Muscle of back (tissue), 13 donors: ENCODE data around the gene CEP63. TPM values are rescaled to one million over a fixed set of nuclear protein-coding genes. Genes with fewer than 3 reads are reported as not detected.

Source experiments
- DNase-seq, 3 donors: peaks; one replicate each; pipeline versions ENCODE4 v3.0.0 to v3.0.0-alpha.2; 2013
- long read RNA-seq, 9 donors: transcript quantifications; one replicate each; lab custom pipeline, GENCODE V29; 2026
- polyA plus RNA-seq, 10 donors: library from polyadenylated mRNA; unstranded; fragments of 120-200 nt; gene quantifications; one replicate each; pipeline ENCODE4 v1.2.1, GENCODE V29; 2013; ENCODE audit not compliant: insufficient read length in 10 of 10

The CEP63 gene
- polyA plus RNA-seq: 10 to 100 TPM; 30.9 to 39.6 (median 36.0) TPM
- long read RNA-seq, donor 1, partial matches to known transcripts: 0 of 2 reads
- long read RNA-seq, donor 1, other reads (novel, unspliced or antisense): 0 of 2 reads
- long read RNA-seq, donor 2: 0 reads
- long read RNA-seq, donor 3: 0 reads
- long read RNA-seq, donor 4, partial matches to known transcripts: 0 of 1 reads
- long read RNA-seq, donor 4, other reads (novel, unspliced or antisense): 0 of 1 reads
- long read RNA-seq, donor 5: 0 reads
- long read RNA-seq, donor 6, partial matches to known transcripts: 6 of 6 reads
- long read RNA-seq, donor 6, other reads (novel, unspliced or antisense): 0 of 6 reads
- long read RNA-seq, donor 7, partial matches to known transcripts: 0 of 2 reads
- long read RNA-seq, donor 7, other reads (novel, unspliced or antisense): 0 of 2 reads
- long read RNA-seq, donor 8, partial matches to known transcripts: 0 of 1 reads
- long read RNA-seq, donor 8, other reads (novel, unspliced or antisense): 0 of 1 reads
- long read RNA-seq, donor 9, partial matches to known transcripts: 0 of 6 reads
- long read RNA-seq, donor 9, other reads (novel, unspliced or antisense): 5 of 6 reads

- peak; percentile 99 to 100 (median 99) for DNase-seq
These were observed at the start of gene CEP63, which contains the start of gene ANAPC13 for GRCh38 chr3:134485718-134486576. TSS of gene CEP63 (plus strand) at chr3:134486057. CDS start at chr3:134495321, 9,264 bp downstream. TSS of gene ANAPC13 (minus strand) at chr3:134485985. CDS start at chr3:134482904, 3,081 bp downstream.

- DNase-seq: no peak
These were observed 48.6 kb upstream of the CEP63 start for GRCh38 chr3:134437211-134437752.

- DNase-seq: no peak
These were observed 44.5 kb upstream of the CEP63 start for GRCh38 chr3:134441321-134441720.

DNA sequence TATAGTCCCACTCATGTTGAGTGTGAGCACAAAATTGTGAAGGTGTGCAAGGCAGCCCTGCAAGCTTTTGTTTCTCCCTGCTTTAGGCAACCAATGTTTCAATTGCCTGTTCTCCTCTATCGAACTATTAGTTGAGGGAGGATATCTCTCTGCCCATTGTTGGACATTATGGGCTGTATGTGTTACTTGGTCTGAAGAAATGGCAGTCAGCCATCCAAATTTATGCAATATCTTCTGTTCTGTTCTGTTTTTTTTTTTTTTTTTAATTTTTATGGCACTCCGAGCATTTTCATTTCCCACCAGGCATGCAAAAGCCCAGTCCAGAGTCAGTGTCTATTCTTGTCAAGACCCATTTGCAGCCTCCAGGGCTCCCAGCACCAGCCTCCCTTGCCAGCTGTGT is 44.0 kb upstream of the CEP63 start:
- no peak for DNase-seq

DNA sequence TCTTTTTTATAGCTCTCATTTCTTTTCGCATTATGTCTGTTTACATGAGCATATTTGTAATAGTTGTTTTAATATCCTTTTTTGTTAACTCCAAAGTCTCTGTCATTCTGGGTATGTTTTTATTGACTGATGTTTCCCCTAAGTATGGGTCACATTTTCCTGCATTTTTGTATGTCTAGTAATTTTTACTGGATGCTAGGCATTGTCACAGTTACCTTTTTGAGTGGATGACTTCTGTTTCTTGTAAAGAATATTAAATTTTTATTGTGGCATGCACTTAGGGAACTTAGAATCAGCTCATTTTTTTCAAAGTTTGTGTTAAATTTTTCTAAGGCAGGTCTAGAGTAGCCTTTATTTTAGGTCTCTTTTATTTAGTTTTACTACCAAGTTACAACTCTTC is 40.8 kb upstream of the CEP63 start:
- DNase-seq: no peak

GRCh38 chr3:134445636-134446035 is 40.2 kb upstream of the CEP63 start:
- DNase-seq: peak in 2 of 3 donors; percentile 43 to 70

DNA sequence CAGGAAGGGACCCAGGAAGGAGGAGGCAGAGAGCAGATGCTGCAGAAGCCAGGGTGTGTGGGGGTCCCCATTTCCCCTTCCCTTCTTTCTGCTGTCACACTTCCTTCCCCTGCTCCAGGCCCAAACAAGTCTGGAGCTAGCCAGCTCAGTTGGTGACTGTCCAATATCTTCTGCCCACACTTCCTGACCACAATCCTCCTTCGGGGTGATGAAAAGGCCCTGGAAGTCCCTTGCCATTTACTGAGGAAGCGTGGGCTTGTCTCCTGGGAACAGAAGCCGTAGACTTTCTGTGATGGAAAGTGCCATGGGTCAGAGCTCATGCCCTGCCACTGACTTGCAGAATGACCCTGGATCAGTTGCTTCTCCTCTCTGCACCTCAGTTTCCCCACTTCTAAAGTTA is 39.1 kb upstream of the CEP63 start:
- no peak for DNase-seq

DNA sequence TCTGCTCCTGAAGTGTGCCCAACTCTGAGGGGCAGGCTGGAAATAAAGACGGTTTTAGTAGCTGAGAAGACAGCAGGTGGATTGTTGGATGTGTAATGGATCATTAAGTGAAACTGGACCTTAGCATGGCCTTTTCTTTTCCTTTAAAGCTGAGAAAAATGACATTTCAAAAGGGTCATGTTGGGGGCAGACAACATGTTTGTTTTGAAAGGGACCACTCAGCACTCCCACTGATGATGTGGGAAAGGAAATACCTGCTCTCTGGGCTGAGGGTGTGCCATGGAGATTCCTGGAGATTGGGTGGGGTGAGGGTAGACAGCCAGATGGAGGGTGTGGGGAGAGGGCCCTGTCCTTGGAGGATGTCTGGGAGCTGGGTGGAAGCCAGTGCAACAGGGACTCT is 38.5 kb upstream of the CEP63 start:
- no peak for DNase-seq

GRCh38 chr3:134448664-134449063 is 37.2 kb upstream of the CEP63 start:
- DNase-seq: no peak

DNA sequence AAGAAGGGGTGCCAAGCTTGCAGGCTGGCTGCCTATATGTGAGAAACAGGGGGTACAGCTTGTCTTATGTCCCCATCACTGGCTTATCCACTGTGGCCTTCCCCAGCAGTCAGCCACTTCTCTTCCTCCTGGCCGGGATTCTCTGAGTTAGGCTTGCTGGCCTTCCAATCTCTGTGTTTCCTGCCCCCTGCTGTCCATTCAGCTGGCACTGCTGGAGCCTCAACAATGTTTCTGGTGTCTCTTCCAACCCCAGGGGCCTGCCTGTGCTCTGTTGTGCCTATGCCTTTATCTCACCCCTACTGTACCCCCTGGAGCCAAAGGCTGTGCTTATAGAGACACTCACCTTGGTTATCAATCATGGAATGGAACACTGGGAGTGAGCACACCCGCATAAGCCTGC is 36.6 kb upstream of the CEP63 start:
- no peak for DNase-seq

DNA sequence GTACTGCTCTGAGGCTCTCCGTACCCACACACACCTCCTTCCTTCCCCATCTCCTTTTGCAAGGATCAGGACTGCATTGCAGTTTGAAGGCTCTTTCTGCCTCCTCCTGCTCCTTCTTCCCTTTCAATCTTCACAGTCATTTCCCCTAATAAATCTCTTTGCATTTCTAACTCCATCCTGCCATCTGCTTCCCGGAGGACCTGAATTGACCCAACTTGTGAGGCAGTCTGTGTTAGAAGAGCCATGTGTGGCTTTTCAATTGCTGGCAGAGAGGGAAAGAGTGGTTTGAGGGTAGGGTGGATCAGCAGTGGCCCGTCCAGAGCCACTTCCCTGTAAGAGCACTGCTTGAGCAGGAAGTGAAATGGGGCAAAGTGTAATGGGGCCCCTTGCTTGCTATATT is 35.9 kb upstream of the CEP63 start:
- no peak for DNase-seq

DNA sequence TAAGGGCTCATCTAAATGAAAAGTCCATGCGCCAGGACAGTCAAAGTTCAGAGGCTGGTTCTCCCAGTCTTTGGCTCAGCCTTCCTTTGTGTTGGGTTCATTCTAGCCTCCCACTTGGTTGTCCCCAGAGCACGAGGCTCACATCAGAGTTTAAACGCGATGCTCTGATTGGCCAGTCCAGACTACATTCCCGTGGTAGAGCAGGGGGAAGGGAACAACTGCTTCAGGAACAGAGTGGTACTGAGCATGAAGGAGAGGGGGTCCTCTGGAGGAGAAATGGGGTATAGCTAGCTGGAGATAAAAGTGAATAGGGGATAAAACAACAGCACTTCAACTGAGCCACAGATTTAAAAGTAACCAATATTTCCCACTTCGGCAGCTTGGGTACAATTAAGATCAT is 32.2 kb upstream of the CEP63 start:
- DNase-seq: no peak

GRCh38 chr3:134457376-134458074 is 28.3 kb upstream of the CEP63 start:
- no peak for DNase-seq

- DNase-seq: no peak
These were observed 27.4 kb upstream of the CEP63 start for GRCh38 chr3:134458406-134458945.

- DNase-seq: no peak
These were observed 26.3 kb upstream of the CEP63 start for GRCh38 chr3:134459562-134459961.

- peak in 1 of 3 donors; percentile 91 for DNase-seq
These were observed 24.9 kb upstream of the CEP63 start for GRCh38 chr3:134460965-134461364.

DNA sequence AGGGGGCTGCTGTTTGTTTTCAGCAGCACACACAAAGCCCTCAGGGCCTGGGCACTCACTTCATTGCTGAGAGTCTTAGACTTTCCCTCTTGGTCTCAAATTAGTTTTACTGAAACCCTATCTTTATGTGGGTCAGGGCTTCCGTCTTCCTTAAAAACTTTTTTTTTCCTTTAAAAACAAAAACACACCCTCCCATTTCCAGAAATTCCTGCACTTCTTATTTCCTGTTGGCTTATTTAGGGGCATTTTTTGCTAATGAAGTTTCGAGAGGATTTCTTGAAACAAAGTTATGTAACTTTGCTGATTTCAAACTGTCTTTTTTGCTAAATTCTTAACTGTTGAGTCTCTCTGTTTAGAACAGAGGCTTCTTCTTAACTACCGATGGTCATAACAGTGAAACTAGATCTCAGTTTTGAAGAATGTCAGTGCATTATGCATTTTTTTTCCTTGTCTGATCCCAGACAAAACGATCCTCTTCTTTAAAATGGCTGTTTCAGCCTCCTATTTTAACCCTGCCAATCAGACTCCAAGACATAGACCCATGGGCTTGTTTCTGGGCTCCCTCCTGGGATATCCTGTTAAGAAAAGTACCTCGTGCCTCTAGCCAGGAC is 23.4 kb upstream of the CEP63 start:
- DNase-seq: peak; percentile 55 to 85 (median 78)

GRCh38 chr3:134463676-134464063 is 22.2 kb upstream of the CEP63 start:
- no peak for DNase-seq

- DNase-seq: peak; percentile 95 to 100 (median 97)
These were observed 21.7 kb upstream of the CEP63 start for GRCh38 chr3:134464064-134464688.
